Measurements from ENCODE around the gene CAPZB.
"Not testable (repeated sequence)": the region's sequence is repeated elsewhere in the genome, so short reads cannot be mapped to it uniquely, and the experiment has no call there.

CAPZB gene

GRCh38 chr1:19485362-19486187, at the start of gene CAPZB:
Gene CAPZB (minus strand): TSS chr1:19485539. CDS start chr1:19485438, 101 bp downstream.
- peak; percentile 93 for DNase-seq

GRCh38 chr1:19534281-19534680, 48.9 kb upstream of the CAPZB start:
- DNase-seq, result no peak

- DNase-seq, result no peak
These were observed 48.3 kb upstream of the CAPZB start for GRCh38 chr1:19533626-19534025.

GRCh38 chr1:19532519-19532918, 47.2 kb upstream of the CAPZB start:
- no peak for DNase-seq

- no peak for DNase-seq
These were observed 44.3 kb upstream of the CAPZB start for GRCh38 chr1:19529664-19530063.

- DNase-seq, result no peak
These were observed 43.1 kb upstream of the CAPZB start for GRCh38 chr1:19528438-19528837.

GRCh38 chr1:19525607-19526545, 40.5 kb upstream of the CAPZB start:
- no peak for DNase-seq

- DNase-seq, result no peak
These were observed 39.5 kb upstream of the CAPZB start for GRCh38 chr1:19524791-19525190.

GRCh38 chr1:19522570-19522969, 37.2 kb upstream of the CAPZB start:
- DNase-seq, result not testable (repeated sequence)

GRCh38 chr1:19521411-19521810, 36.1 kb upstream of the CAPZB start:
- DNase-seq, result no peak

GRCh38 chr1:19517017-19517416, 31.7 kb upstream of the CAPZB start:
- DNase-seq, result no peak

- no peak for DNase-seq
These were observed 29.9 kb upstream of the CAPZB start for GRCh38 chr1:19515201-19515600.

- no peak for DNase-seq
These were observed 29.1 kb upstream of the CAPZB start for GRCh38 chr1:19514391-19514831.

GRCh38 chr1:19512545-19512944, 27.2 kb upstream of the CAPZB start:
- DNase-seq, result no peak

GRCh38 chr1:19511116-19511515, 25.8 kb upstream of the CAPZB start:
- no peak for DNase-seq

GRCh38 chr1:19509647-19510046, 24.3 kb upstream of the CAPZB start:
- not testable (repeated sequence) for DNase-seq

GRCh38 chr1:19507516-19507915, 22.2 kb upstream of the CAPZB start:
- no peak for DNase-seq

GRCh38 chr1:19505693-19506457, 20.5 kb upstream of the CAPZB start:
- DNase-seq, result no peak

- no peak for DNase-seq
These were observed 19.7 kb upstream of the CAPZB start for GRCh38 chr1:19504796-19505692.

GRCh38 chr1:19502284-19502683, 16.9 kb upstream of the CAPZB start:
- not testable (repeated sequence) for DNase-seq

GRCh38 chr1:19499887-19500286, 14.5 kb upstream of the CAPZB start:
- DNase-seq, result not testable (repeated sequence)

GRCh38 chr1:19497443-19497842, 12.1 kb upstream of the CAPZB start:
- DNase-seq, result not testable (repeated sequence)

Measured in activated CD4-positive, CD25-positive, alpha-beta regulatory T cell treated with anti-CD3 and anti-CD28 coated beads, Interleukin-2, amount 50 U/mL, for 72 hours (primary cell).